Measurements from ENCODE around the gene CFAP73. TPM values are rescaled to one million over a fixed set of nuclear protein-coding genes. Genes with fewer than 3 reads are reported as not detected.

CFAP73 gene
- total RNA-seq, 2 donors from 2014 or later: 0.99 TPM; not detected in 1

- 89 to 98% methylated on average over 4 of the region's 4 CpGs for WGBS, 2 donors
- no peak for TF ChIP-seq POLR2A (IDR thresholded peaks at IDR 0.05)
- no peak for TF ChIP-seq CTCF (IDR thresholded peaks at IDR 0.05)
- no peak for DNase-seq
Measured at GRCh38 chr12:113108308-113108707, 41.2 kb upstream of the CFAP73 start.

GRCh38 chr12:113109360-113109759, 40.2 kb upstream of the CFAP73 start:
- no peaks in the 10 kb centered on the region for H3K27me3 ChIP-seq
- H3K36me3 ChIP-seq (replicated peaks in 1 of 2; ENCODE audit: insufficient read depth in 1 of 2, low read depth in 2 of 2): no peaks in the 10 kb centered on the region
- H3K9me3 ChIP-seq: no peaks in the 10 kb centered on the region
- 59 to 80% methylated on average over 4 to 5 of the region's 5 CpGs for WGBS, 2 donors
- TF ChIP-seq POLR2A (IDR thresholded peaks at IDR 0.05) (no peak), CTCF (IDR thresholded peaks at IDR 0.05) (no peak)
- DNase-seq (no peak), ATAC-seq (no peak)
- H3K4me1 ChIP-seq: no peaks in the 10 kb centered on the region
- intact Hi-C loops (cut with DNase I): no loop called here
- no peak overlapping the region for H3K27ac ChIP-seq
- no peak overlapping the region for H3K4me3 ChIP-seq

More at GRCh38 chr12:113108308-113108707, 41.2 kb upstream of the CFAP73 start:
- H3K4me1 ChIP-seq: peaks cover 7% of the 10 kb centered on the region
- H3K4me3 ChIP-seq: no peak overlapping the region
- no peaks in the 10 kb centered on the region for H3K36me3 ChIP-seq (replicated peaks in 1 of 2; ENCODE audit: insufficient read depth in 1 of 2, low read depth in 2 of 2)
- no peak overlapping the region for H3K27ac ChIP-seq
- ATAC-seq: no peak
- H3K27me3 ChIP-seq: no peaks in the 10 kb centered on the region
- intact Hi-C loops (cut with DNase I): no loop called here
- no peaks in the 10 kb centered on the region for H3K9me3 ChIP-seq

DNA sequence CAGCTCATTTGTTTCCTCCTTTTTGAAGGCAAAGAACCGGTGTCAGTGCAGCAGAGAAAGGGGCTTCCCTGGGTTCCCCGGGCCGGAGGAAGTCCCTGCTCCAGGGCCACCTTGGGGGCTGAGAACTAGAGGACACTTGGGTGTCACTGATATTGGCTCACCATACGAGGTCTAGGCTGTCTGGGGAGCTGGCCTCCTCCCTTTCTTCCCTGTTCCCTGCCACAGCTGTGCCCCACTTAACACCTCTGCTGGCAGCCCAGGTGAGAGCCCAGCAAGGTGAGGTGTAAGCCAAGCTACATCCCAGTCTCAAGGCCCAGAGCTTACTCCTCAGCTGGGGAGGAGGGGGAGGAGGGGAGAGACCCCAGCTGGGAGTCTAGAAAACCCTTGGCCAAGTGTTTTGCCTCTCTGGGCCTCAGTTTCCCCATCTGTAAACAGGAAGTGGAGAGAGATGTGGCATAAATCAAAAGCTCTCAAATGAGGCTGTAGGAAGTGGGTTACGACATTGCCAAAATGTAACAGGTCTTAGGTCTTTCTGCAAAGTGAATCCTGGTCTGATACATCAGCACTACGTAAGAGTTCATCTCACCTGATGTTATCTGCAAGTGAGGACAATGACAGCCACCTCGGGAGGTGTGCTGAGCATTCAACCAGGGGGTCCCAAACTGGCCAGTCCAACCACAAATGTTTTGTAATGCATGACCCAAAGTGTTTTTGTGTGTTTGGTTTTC, 39.5 kb upstream of the CFAP73 start:
- intact Hi-C loops (cut with DNase I): no loop called here
- ATAC-seq (no peak), DNase-seq (no peak)
- Histone ChIP-seq H3K4me1 (no peaks in the 10 kb centered on the region), H3K4me3 (no peak overlapping the region), H3K27ac (no peak overlapping the region), H3K27me3 (no peaks in the 10 kb centered on the region), H3K36me3 (replicated peaks in 1 of 2; ENCODE audit: insufficient read depth in 1 of 2, low read depth in 2 of 2) (no peaks in the 10 kb centered on the region), H3K9me3 (no peaks in the 10 kb centered on the region)
- 61 to 81% methylated on average over 3 to 7 of the region's 7 CpGs for WGBS, 2 donors
- TF ChIP-seq CTCF (IDR thresholded peaks at IDR 0.05): no peak
- TF ChIP-seq POLR2A (IDR thresholded peaks at IDR 0.05): no peak

GRCh38 chr12:113111247-113111646, 38.3 kb upstream of the CFAP73 start:
- Histone ChIP-seq H3K27ac (no peak overlapping the region), H3K4me3 (no peak overlapping the region), H3K27me3 (no peaks in the 10 kb centered on the region), H3K36me3 (replicated peaks in 1 of 2; ENCODE audit: insufficient read depth in 1 of 2, low read depth in 2 of 2) (no peaks in the 10 kb centered on the region), H3K9me3 (no peaks in the 10 kb centered on the region), H3K4me1 (no peaks in the 10 kb centered on the region)
- intact Hi-C loops (cut with DNase I): no loop called here
- ATAC-seq (no peak), DNase-seq (no peak)
- no peak for TF ChIP-seq POLR2A (IDR thresholded peaks at IDR 0.05)
- TF ChIP-seq CTCF (IDR thresholded peaks at IDR 0.05): no peak
- WGBS, 2 donors: 66 to 81% methylated on average over 3 of the region's 3 CpGs

Data from body of pancreas (tissue), 4 donors.